NCI-H774 (cell line): Measurements from ENCODE around the gene RHOD.

Experiments
- DNase-seq: peaks from one replicate; lab custom pipeline; 2025; lab: John Stamatoyannopoulos, UW

RHOD gene

DNA sequence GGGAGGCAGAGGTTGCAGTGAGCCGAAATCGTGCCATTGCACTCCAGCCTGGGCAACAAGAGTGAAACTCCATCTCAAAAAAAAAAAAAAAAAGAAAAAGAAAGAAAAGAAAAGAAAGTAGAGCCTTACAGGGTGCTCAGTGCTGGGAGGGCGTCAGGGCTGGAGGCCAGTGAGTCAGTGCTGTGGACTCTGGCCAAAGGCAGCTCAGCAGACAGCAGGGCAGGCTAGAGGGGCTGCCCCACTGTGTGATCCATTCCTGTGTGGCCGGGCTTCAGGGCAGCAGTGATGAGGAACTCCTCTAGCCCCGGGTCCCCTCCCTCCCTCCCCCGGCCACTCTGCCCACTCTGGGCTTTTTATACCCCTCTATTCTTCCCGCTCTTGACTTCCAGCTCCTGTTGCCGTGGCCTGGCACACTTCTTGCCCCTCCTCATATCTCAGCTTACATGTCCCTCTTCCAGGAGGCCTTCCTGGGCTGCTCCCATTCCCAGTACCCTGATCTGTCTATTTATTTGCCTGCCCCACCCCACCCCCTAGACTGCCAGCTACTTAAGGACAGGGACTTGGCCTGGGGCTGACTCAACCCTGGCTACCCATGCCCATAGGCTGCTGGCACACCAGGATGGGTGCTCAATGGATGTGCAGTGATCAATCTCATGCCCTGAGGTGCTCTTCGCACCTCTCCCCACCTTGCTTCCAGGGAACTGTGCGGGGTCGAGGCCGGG is 23.7 kb upstream of the RHOD start:
- no peak for DNase-seq

DNA sequence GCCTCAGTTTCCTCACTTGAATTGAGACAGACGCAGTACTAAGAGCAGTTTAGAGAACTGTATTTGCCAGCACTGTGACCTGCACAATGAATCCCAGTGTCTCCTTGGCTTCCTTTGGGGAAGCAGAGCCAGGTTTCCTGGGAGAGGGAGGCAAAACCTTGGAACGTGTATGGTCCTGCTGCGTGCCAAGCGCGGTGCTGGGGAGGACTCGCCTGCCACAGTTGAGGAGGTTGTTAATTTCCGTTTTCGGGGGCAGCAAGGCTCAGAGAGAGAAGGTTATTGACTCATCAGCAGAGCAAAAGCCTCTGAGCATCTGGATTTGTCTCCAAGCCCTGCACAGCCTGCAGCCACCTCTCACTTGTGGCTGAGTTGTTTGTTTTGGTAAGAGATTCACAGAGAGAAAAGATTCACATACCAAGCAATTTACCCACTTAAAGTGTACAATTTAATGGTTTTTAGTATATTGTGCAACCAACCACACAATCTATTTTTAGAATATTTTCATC is 22.9 kb upstream of the RHOD start:
- DNase-seq = no peak

DNA sequence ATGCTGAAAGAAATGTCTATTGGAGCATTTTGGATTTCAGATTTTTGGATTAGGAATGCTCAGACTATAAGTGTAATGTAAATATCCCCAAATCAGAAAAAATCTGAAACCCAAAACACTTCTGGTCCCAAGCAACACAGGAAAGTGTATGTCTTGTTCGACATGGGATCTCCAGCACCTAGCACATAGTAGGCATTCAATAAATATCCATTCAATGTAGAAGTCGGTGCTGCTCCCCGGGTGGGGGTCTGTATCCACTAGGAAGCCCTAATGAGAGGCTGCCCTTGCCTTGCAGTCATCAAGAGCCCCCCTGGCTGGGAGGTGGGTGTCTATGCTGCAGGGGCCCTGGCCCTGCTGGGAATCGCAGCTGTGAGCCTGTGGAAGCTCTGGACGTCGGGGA is 22.3 kb upstream of the RHOD start:
- no peak for DNase-seq

DNA sequence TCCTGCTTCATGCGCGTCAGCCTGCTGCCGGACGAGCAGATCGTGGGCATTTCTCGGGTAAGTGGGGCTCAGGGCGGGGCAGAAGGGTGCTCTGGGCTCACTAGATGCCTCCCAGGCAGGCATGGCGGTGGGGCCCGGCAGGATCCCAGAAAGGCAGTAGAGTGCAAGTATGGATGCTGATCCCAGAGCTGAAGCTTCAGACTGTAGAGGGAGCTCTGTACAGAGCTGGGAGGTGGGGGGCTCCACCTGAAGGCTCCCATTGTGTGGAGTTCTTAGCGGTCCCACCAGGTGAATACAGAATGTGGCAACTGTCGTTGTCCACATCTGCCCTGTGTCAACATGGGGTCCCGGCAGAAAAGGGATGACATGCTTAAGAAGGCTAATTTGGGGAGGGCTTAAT is 16.5 kb upstream of the RHOD start:
- DNase-seq = no peak

DNA sequence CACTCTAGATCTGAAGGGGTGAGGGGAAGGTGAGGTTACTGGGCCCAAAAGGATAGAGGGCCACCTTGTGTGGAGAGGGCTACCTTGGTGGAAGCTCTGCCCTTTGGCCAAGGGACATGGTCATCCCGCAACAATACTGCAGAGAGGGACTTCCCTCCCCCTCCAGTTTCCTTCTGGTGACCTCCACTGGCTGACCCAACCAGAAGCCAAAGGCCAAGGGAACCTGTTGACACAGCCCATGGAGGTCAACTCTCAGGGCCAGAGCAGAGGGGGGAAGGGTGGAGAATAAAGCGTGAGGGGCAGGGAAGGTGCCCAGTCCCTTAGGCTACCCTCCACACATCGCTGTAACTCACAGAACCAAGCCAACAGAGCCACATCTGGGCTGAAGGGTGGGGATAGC is 15.0 kb upstream of the RHOD start:
- DNase-seq = no peak

- DNase-seq = no peak
Measured at GRCh38 chr11:67043572-67044349, 12.9 kb upstream of the RHOD start.

DNA sequence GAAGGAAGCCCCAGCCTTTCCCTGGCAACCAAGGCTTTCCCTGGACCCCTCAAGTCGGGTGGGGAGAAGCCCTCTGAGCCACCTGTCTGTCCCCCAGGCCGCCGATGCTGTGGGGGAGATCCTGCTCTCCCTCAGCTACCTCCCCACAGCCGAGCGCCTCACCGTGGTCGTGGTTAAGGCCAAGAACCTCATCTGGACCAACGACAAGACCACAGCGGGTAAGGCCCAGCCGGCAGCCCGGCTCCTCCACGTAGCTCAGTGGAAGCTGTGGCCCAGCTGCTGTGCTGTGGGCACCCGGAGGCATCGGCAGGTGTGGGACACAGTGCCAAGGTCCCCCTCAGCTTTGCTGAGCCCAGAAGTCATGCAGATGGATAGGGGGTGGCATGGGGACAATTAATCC is 12.2 kb upstream of the RHOD start:
- DNase-seq = no peak

DNA sequence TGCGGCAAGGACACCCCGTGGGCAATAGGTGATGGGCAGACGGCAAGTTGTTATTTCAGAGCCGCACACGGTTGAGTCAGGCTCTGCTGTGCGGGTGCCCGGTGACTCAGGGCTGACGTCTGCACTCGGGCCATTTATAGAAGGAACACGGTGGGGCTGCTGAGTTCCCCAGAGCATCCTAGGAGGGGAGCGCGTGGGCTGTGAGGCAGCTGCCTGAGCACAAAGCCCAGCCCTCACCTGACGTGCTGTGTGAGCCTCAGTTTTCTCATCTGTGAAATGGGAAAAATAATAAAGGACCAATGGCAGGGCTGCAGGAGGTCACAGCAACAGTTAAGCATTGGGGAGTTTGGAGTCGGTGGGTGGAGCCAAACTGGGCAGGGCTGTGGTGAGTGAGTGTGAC is 11.3 kb upstream of the RHOD start:
- DNase-seq = no peak

- DNase-seq = no peak
Measured at GRCh38 chr11:67048515-67049130, 8.0 kb upstream of the RHOD start.

DNA sequence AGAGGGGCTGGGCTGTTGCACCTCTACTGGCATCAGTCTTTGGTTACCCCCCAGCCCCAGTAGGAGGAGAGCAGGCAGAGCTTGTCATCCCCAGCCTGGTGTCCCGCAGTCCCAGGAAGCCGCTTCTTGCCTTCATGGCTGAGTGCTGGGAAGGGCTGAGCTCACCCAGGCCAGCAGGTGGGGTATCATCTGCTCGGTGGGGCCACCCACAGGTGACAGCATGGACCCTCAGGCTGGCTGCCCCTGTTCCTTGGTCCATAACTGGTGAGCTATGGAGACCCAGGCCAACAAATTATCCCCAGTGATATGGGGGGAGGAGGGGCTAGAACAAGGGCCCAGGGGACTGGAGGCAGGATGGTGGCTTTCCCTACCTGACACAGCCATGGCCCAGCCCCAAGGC is 6.5 kb upstream of the RHOD start:
- no peak for DNase-seq

GRCh38 chr11:67051180-67051893 is 5.3 kb upstream of the RHOD start:
- DNase-seq = no peak

DNA sequence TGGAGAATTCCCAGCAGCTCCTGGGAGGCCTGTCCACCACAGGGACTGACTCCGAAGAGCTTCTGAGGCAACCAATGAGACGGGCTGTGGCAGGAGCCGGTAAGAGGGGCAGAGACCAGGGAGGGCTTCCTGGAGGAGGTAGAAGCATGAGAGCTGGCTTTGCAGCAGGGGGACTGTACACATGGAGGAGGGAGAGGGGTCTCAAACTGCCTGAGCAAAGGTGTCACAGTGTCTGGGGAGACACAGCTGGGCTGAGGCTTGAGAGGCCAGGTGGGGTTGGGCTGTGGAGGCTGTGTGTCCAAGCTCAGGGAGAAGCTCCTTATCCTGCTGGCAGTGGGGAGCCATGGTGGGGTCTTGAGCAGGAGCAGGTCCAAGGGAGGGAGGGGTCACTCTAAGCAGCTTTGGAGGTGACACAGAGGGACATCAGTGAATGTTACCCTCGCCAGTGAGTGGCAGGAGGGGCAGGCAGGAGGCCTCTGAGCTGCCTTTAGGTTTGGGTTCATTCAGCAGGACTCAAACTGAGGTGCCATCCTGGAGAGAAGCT is 4.6 kb upstream of the RHOD start:
- DNase-seq = no peak

- DNase-seq = no peak
Measured at GRCh38 chr11:67052891-67053290, 3.8 kb upstream of the RHOD start.

- no peak for DNase-seq
Measured at GRCh38 chr11:67053896-67054329, 2.7 kb upstream of the RHOD start.

- DNase-seq = no peak
Measured at GRCh38 chr11:67054346-67054835, 2.3 kb upstream of the RHOD start.

GRCh38 chr11:67054836-67055523 is 1.7 kb upstream of the RHOD start:
- DNase-seq = peak; percentile 40

DNA sequence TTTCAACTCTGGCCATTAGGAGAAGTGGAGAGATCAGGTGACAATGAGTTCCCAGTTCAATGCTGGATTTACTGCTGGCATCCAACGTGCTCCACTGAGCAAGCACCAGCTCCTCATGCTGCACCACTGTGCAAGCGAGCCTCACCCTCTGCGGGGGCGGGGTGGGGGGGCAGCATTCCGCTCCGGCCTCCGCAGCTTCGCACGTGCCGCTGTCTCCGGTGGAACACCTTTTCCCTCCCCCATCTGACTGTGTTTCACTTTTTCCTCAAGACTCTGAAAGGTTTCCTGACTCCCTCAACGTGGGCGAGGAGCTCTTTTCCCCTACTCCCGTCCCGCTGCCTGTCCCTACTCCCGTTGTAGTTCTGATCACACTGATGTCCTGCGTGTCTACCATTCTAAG is 835 bp upstream of the RHOD start:
- no peak for DNase-seq

DNA sequence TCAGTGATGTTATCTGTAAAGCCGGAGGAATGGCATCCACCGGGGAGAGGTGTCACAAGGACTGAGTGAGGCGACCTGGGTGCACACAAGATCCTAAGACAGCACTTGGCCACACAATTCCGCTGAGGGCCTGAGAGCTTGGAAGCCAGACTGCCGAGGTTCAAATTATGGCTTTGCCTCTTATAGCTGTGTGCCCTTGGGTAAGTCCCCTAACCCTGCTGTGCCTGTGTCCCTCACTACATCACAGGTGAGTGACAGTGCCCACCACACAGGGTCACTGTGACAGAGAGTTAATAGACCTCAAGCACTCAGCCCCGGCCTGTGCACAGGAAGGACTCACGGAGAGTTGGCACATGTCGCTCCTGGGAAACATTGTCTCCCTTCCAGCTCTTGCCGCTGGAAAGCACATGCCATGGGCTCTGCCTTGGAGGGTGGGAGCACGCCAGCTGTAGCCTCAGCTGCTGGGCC is 592 bp downstream of the RHOD start:
- DNase-seq = no peak

GRCh38 chr11:67058506-67058905 is 1.9 kb downstream of the RHOD start:
- DNase-seq = no peak

DNA sequence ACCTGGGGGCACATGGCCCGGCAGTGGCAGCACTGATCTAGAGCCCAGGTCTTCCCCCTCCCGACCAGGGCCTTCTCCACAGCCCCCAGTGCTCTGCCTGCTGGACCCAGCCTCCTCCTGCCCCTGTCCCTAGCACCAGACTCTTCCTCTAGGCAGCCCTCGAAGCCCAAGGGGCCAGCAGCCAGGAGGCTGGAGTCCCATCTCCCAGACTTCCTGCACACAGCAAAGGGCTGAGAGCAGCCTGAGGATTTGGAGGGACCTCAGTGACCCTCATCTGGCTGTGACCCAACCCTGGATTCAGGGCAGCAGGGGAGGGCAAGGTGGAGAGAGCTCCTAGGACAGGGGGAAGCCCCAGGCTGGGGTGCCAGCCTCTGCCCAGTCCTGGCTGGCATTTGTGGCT is 3.0 kb downstream of the RHOD start:
- DNase-seq = no peak

- DNase-seq = no peak
Measured at GRCh38 chr11:67060111-67060522, 3.5 kb downstream of the RHOD start.
